GM12873 (cell line): Measurements from ENCODE around the gene MED28.

ENCODE experiments used
- TF ChIP-seq, protein P1 (sequence below): IDR thresholded peaks from 2 replicates; pipeline ENCODE4 v1.5.1; 2012; ENCODE audit warnings: low read depth, mild to moderate bottlenecking, moderate library complexity, low read length, control low read depth; ENCODE audit not compliant: insufficient read depth; ENCODE audit errors: missing control alignments

The MED28 gene

DNA sequence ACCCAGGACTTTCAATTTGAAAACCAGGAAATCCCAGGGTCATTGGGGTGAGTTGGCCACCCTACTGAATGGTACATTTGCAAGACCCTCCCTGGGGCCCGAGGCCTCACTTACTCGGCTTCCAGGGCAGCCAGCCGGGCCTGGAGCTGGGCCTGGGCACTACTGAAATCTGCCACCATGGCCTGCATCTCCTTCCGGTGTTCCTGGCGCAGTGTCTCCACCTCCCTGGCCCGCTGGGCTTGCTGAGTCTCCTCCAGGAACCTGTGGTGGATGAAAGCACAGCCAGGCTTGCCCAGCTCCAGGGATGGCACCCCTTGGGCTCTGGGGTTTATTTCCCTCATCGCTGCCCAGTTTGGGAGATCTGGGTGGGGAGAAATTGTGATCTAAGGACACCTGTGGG is 24.7 kb downstream of the MED28 start:
- TF ChIP-seq, protein P1, sequence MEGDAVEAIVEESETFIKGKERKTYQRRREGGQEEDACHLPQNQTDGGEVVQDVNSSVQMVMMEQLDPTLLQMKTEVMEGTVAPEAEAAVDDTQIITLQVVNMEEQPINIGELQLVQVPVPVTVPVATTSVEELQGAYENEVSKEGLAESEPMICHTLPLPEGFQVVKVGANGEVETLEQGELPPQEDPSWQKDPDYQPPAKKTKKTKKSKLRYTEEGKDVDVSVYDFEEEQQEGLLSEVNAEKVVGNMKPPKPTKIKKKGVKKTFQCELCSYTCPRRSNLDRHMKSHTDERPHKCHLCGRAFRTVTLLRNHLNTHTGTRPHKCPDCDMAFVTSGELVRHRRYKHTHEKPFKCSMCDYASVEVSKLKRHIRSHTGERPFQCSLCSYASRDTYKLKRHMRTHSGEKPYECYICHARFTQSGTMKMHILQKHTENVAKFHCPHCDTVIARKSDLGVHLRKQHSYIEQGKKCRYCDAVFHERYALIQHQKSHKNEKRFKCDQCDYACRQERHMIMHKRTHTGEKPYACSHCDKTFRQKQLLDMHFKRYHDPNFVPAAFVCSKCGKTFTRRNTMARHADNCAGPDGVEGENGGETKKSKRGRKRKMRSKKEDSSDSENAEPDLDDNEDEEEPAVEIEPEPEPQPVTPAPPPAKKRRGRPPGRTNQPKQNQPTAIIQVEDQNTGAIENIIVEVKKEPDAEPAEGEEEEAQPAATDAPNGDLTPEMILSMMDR, result no peak

DNA sequence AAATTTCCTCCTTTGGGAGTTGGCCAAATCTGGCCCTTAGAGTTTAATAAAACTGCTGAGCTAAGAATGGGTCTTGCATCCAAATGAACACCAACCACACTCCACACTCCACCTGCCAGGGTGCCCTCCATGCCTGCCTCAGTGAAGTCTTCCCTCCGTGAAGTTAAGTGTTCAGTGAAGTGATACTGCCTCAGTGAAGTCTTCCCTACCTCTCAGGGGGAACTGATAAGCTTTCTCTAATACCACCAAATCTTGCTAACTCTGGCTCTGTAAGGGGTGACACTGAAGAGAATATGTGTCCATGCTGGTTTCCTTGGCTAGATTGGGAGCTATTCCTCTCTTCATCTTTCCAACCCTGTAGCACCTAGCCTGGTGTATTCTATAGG is 27.9 kb downstream of the MED28 start:
- TF ChIP-seq, protein P1, result no peak

DNA sequence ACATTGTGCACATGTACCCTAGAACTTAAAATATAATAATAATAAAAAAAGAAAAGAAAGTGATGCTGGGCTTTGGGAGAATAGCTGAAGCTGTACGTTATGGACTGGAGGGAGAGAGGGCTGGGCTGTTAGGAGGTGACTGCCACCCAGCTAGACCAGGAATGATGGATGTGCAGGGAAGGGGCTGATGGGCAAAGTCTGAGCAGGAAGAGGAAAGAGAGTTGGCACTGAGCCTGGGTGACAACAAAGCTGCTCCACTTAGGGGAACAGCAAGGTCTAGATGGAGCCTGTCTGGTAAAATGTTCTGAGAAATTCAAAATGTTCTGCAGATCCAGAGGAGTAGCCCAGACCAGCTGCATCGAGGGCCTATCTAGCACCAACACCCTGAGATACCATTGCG is 32.3 kb downstream of the MED28 start:
- TF ChIP-seq, protein P1, result no peak

DNA sequence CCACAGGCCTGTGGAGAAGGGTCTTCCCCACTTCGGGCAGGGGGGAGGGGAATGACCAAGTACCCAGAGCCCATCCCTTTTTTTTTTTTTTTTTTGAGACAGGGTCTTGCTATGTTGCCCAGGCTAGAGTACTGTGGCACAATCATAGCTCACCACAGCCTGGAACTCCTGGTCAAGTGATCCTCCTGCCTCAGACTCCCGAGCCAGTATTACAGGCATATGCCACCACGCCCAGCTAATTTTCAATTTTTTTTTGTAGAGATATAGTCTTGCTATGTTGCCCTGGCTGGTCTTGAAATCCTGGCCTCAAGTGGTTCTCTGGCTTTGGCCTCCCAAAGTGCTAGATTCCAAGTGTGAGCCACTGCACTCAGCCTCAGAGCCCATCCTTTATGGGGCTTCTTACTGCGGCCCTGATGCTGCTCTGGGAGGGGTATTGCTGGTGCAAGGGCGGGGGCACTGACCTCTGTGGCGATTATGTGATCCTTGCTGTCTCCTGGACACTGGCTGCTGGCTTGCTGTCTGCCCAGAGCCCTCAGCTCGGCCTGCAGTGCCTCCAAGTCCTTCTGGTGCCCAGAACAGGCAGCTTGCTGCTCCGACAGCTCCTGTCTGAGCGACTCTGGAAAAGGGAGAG is 32.9 kb downstream of the MED28 start:
- TF ChIP-seq, protein P1, result no peak

DNA sequence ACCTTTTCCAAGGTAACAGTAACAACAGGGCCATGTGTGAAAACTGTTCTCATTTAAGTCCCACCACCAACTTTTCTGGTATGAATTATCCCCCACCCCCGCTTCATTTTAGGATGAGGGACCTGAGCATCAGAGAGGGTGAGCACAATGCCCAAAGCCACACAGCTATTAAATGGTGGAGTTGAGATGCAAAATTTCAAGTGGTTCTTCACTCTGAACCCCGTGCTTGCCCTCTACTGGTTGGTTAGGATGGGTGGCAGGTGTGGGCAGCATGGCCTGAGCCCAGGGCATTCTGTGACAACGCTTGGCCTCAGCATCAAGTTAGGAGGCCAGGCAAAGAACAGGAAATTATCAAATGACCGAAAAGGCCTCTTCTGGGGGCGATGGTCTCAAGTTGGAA is 33.5 kb downstream of the MED28 start:
- TF ChIP-seq, protein P1, result no peak

DNA sequence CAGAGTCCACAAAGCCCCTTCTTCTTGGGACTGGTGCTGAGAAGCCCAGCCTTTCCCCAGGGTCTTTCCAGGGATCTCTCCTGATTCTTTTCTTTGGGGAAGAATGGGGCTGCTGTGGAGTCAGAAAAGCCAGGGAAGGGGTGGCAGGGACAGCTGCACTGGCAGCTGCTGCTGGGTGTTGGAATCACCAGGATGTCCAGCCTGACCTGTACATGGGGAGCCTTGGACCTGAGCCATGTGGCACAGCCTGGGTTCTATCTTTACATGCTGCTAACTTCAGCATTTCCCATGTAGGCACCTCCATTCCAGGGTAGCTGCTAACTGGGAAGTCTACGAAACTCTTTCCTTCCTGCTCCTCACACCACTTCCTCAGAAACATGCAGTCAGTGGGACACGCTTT is 36.0 kb downstream of the MED28 start:
- TF ChIP-seq, protein P1, result no peak

DNA sequence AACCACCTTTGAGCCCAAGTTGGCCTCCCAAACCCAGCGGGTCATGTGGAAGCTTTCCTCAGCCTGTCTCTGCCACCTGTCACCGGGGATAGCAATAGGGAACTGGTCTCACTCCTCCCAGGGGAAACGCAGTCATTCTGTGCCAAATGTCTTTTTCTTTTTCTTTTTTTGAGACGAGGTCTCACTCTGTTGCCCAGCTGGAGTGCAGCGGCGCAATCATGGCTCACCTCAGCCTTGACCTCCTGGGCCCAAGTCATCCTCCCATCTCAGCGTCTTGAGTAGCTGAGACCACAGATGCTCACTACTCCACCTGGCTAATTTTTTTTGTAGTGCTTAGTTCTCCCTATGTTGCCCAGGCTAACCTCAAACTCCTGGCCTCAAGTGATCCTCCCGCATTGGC is 40.3 kb downstream of the MED28 start:
- TF ChIP-seq, protein P1, result peak; percentile 3
